Measurements from ENCODE around the gene ITPR3. TPM values are rescaled to one million over a fixed set of nuclear protein-coding genes. Genes with fewer than 3 reads are reported as not detected.

The ITPR3 gene
- total and polyA plus RNA-seq, 2 of the 13 experiments (the other 11 are each of a cell fraction or from before 2014, with no cell fraction given): 3.8 to 21.4 TPM

GRCh38 chr6:33718713-33719112 lies 97.6 kb downstream of the ITPR3 start (continued):
- TF ChIP-seq, protein P1, sequence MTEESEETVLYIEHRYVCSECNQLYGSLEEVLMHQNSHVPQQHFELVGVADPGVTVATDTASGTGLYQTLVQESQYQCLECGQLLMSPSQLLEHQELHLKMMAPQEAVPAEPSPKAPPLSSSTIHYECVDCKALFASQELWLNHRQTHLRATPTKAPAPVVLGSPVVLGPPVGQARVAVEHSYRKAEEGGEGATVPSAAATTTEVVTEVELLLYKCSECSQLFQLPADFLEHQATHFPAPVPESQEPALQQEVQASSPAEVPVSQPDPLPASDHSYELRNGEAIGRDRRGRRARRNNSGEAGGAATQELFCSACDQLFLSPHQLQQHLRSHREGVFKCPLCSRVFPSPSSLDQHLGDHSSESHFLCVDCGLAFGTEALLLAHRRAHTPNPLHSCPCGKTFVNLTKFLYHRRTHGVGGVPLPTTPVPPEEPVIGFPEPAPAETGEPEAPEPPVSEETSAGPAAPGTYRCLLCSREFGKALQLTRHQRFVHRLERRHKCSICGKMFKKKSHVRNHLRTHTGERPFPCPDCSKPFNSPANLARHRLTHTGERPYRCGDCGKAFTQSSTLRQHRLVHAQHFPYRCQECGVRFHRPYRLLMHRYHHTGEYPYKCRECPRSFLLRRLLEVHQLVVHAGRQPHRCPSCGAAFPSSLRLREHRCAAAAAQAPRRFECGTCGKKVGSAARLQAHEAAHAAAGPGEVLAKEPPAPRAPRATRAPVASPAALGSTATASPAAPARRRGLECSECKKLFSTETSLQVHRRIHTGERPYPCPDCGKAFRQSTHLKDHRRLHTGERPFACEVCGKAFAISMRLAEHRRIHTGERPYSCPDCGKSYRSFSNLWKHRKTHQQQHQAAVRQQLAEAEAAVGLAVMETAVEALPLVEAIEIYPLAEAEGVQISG (CRISPR knock-in tag; IDR thresholded peaks at IDR 0.05): no peak
- TF ChIP-seq, protein P2, sequence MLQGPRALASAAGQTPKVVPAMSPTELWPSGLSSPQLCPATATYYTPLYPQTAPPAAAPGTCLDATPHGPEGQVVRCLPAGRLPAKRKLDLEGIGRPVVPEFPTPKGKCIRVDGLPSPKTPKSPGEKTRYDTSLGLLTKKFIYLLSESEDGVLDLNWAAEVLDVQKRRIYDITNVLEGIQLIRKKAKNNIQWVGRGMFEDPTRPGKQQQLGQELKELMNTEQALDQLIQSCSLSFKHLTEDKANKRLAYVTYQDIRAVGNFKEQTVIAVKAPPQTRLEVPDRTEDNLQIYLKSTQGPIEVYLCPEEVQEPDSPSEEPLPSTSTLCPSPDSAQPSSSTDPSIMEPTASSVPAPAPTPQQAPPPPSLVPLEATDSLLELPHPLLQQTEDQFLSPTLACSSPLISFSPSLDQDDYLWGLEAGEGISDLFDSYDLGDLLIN (CRISPR knock-in tag; IDR thresholded peaks at IDR 0.05; ENCODE audit: borderline replicate concordance): no peak
- TF ChIP-seq SOX5 (CRISPR knock-in tag; IDR thresholded peaks at IDR 0.05; ENCODE audit: borderline replicate concordance): no peak
- TF ChIP-seq ZKSCAN5 (CRISPR knock-in tag; IDR thresholded peaks at IDR 0.05): no peak
- TF ChIP-seq, protein P3, sequence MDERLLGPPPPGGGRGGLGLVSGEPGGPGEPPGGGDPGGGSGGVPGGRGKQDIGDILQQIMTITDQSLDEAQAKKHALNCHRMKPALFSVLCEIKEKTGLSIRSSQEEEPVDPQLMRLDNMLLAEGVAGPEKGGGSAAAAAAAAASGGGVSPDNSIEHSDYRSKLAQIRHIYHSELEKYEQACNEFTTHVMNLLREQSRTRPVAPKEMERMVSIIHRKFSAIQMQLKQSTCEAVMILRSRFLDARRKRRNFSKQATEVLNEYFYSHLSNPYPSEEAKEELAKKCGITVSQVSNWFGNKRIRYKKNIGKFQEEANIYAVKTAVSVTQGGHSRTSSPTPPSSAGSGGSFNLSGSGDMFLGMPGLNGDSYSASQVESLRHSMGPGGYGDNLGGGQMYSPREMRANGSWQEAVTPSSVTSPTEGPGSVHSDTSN (CRISPR knock-in tag; IDR thresholded peaks at IDR 0.05): no peak
- TF ChIP-seq ZNF180 (CRISPR knock-in tag; IDR thresholded peaks at IDR 0.05; ENCODE audit: borderline replicate concordance, low read depth): no peak
- no peak for TF ChIP-seq IRF9 (CRISPR knock-in tag; IDR thresholded peaks at IDR 0.05; ENCODE audit: borderline replicate concordance)
- no peak for TF ChIP-seq YEATS4 (CRISPR knock-in tag; IDR thresholded peaks at IDR 0.05; ENCODE audit: borderline replicate concordance)
- TF ChIP-seq NRL (CRISPR knock-in tag; IDR thresholded peaks at IDR 0.05; ENCODE audit: borderline replicate concordance): no peak

All from HepG2 (cell line).